Stimulated activated CD8-positive, alpha-beta memory T cell treated with anti-CD3 and anti-CD28 coated beads, Interleukin-7, amount 100 ng/mL, for 48 hours (primary cell): ENCODE measurements around the gene KAZN.
"Not testable (repeated sequence)": the region's sequence is repeated elsewhere in the genome, so short reads cannot be mapped to it uniquely, and the experiment has no call there.

Source experiments
- DNase-seq, 2 donors: peaks; one replicate each; pipeline ENCODE4 v3.0.0-alpha.2; 2020; ENCODE audit warnings: low read depth in 1 of 2; ENCODE audit errors: extremely low read depth in 1 of 2

Gene KAZN

GRCh38 chr1:15115542-15116330 is 517.3 kb downstream of the KAZN start:
- DNase-seq: no peak

GRCh38 chr1:15116966-15117365 is 518.5 kb downstream of the KAZN start:
- DNase-seq: no peak

GRCh38 chr1:15117671-15118325 is 519.3 kb downstream of the KAZN start:
- no peak for DNase-seq

- DNase-seq: no peak
Observed at GRCh38 chr1:15118579-15118978, 520.1 kb downstream of the KAZN start.

GRCh38 chr1:15120251-15120945 is 521.9 kb downstream of the KAZN start:
- no peak for DNase-seq

- no peak for DNase-seq
Observed at GRCh38 chr1:15122331-15122730, 523.8 kb downstream of the KAZN start.

- no peak for DNase-seq
Observed at GRCh38 chr1:15123270-15123669, 524.8 kb downstream of the KAZN start.

GRCh38 chr1:15123925-15124324 is 525.4 kb downstream of the KAZN start:
- no peak for DNase-seq

- no peak for DNase-seq
Observed at GRCh38 chr1:15124362-15125100, 526.0 kb downstream of the KAZN start.

- no peak for DNase-seq
Observed at GRCh38 chr1:15125101-15125745, 526.7 kb downstream of the KAZN start.

- DNase-seq: no peak
Observed at GRCh38 chr1:15128077-15128476, 529.6 kb downstream of the KAZN start.

GRCh38 chr1:15128520-15129313 is 530.2 kb downstream of the KAZN start:
- DNase-seq: peak; percentile 26 to 42

- DNase-seq: no peak
Observed at GRCh38 chr1:15129944-15130343, 531.5 kb downstream of the KAZN start.

GRCh38 chr1:15130607-15131006 is 532.1 kb downstream of the KAZN start:
- DNase-seq: no peak

- no peak for DNase-seq
Observed at GRCh38 chr1:15132965-15133364, 534.5 kb downstream of the KAZN start.

GRCh38 chr1:15134285-15134684 is 535.8 kb downstream of the KAZN start:
- DNase-seq: no peak

GRCh38 chr1:15135604-15136003 is 537.1 kb downstream of the KAZN start:
- not testable (repeated sequence) for DNase-seq

GRCh38 chr1:15137809-15138208 is 539.3 kb downstream of the KAZN start:
- DNase-seq: no peak

- DNase-seq: no peak
Observed at GRCh38 chr1:15139654-15140350, 541.3 kb downstream of the KAZN start.
